Measurements from ENCODE around the gene TAS2R39. TPM values are rescaled to one million over a fixed set of nuclear protein-coding genes. Genes with fewer than 3 reads are reported as not detected.

Gene TAS2R39
- polyA plus RNA-seq, 1 of the 3 experiments (the other 2 are of a cell fraction), result not detected

DNA sequence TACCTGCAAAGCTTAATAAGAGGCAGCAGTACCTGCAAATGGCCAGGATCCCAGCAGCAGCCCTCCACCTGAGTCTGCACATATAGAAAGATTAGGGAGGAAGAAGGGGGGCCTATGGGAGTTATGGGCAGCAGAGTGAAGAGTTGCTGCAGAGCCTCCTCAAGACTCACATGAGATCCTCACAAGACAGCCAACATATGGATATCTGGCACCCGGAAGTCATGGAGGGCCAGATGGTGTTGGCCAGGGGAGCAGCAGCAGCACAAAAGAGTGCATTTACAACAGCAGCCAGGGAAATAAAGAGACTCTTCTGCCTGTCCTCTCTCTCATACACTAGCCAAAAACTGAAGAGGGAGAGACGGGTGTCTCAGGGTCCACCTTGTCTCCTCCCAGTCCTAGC is 34.6 kb downstream of the TAS2R39 start (continued):
- no peak for TF ChIP-seq EP300 (IDR thresholded peaks at IDR 0.05; ENCODE audit: borderline replicate concordance in 1 of 2, low read depth in 1 of 2, low read length in 1 of 2)

DNA sequence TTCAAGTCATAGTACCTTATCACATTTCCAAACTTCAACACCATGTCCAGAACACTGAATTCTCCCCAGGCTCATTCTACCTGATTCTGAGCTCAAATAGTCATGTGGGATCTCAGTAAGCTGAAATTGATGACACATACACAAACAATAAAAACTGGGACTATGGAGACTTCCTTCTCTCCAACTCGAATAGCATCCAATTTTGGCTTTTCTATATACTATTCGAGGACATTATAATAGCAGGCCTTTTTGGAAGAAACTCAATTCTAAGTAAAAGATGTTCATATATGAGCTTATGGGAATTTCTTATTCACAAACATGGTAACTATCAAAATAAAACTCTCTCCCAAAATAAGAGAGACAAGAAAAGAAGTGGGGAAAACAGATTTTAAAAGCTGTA is 38.1 kb downstream of the TAS2R39 start:
- no peaks in the 10 kb centered on the region for H3K4me1 ChIP-seq (ENCODE audit: control insufficient read depth in 1 of 2, insufficient read depth in 2 of 2, low read depth in 1 of 2, low read length in 1 of 2)
- CTCF ChIA-PET, result interaction anchor here (0.7 to 11.5 kb wide), 5 partner anchors 9 to 438 kb away, joined by 3 to 450 read pairs (median 3); no protein-coding TSS in a partner anchor
- no peak overlapping the region for H3K4me3 ChIP-seq (ENCODE audit: low read depth in 2 of 2, low read length in 1 of 2)
- no peak overlapping the region for H2AFZ ChIP-seq (ENCODE audit: low read depth)
- H3K9ac ChIP-seq, result no peak overlapping the region
- no peaks in the 10 kb centered on the region for H3F3A ChIP-seq (replicated peaks; ENCODE audit: insufficient read depth)
- peaks cover 40% of the 10 kb centered on the region; the same call in 1 of the 2 replicates for H3K27me3 ChIP-seq (ENCODE audit: insufficient read depth)
- no peaks in the 10 kb centered on the region for H3K36me3 ChIP-seq (replicated peaks in 1 of 2; ENCODE audit: control insufficient read depth in 1 of 2, insufficient read depth in 2 of 2, low read length in 1 of 2)
- WGBS (ENCODE audit: low lambda C conversion rate), result 1% methylated on average over 2 of the region's 2 CpGs
- POLR2A ChIA-PET, result no interaction called here
- DNase-seq, result no peak
- H3K79me2 ChIP-seq (ENCODE audit: insufficient read depth), result no peaks in the 10 kb centered on the region
- TF ChIP-seq, protein P1, sequence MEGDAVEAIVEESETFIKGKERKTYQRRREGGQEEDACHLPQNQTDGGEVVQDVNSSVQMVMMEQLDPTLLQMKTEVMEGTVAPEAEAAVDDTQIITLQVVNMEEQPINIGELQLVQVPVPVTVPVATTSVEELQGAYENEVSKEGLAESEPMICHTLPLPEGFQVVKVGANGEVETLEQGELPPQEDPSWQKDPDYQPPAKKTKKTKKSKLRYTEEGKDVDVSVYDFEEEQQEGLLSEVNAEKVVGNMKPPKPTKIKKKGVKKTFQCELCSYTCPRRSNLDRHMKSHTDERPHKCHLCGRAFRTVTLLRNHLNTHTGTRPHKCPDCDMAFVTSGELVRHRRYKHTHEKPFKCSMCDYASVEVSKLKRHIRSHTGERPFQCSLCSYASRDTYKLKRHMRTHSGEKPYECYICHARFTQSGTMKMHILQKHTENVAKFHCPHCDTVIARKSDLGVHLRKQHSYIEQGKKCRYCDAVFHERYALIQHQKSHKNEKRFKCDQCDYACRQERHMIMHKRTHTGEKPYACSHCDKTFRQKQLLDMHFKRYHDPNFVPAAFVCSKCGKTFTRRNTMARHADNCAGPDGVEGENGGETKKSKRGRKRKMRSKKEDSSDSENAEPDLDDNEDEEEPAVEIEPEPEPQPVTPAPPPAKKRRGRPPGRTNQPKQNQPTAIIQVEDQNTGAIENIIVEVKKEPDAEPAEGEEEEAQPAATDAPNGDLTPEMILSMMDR (IDR thresholded peaks at IDR 0.05), result no peak
- TF ChIP-seq YY1 (IDR thresholded peaks at IDR 0.05; ENCODE audit: low read depth) (no peak), FOXM1 (IDR thresholded peaks at IDR 0.05; ENCODE audit: low read depth) (no peak), ELF1 (IDR thresholded peaks at IDR 0.05) (no peak), RXRA (IDR thresholded peaks at IDR 0.05; ENCODE audit: borderline replicate concordance, low read depth) (no peak), EP300 (IDR thresholded peaks at IDR 0.05; ENCODE audit: borderline replicate concordance in 1 of 2, low read depth in 1 of 2, low read length in 1 of 2) (no peak), TAF1 (IDR thresholded peaks at IDR 0.05; ENCODE audit: borderline replicate concordance, low read depth, low read length) (no peak), RCOR1 (IDR thresholded peaks at IDR 0.05; ENCODE audit: low read length) (no peak), NRF1 (IDR thresholded peaks at IDR 0.05; ENCODE audit: low read depth, low read length) (no peak), GABPA (IDR thresholded peaks at IDR 0.05; ENCODE audit: low read depth) (no peak), NFIC (IDR thresholded peaks at IDR 0.05; ENCODE audit: borderline replicate concordance) (no peak), GATA2 (CRISPR knock-in tag; IDR thresholded peaks at IDR 0.05) (no peak)
- TF ChIP-seq, protein P2, sequence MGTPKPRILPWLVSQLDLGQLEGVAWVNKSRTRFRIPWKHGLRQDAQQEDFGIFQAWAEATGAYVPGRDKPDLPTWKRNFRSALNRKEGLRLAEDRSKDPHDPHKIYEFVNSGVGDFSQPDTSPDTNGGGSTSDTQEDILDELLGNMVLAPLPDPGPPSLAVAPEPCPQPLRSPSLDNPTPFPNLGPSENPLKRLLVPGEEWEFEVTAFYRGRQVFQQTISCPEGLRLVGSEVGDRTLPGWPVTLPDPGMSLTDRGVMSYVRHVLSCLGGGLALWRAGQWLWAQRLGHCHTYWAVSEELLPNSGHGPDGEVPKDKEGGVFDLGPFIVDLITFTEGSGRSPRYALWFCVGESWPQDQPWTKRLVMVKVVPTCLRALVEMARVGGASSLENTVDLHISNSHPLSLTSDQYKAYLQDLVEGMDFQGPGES (IDR thresholded peaks at IDR 0.05; ENCODE audit: low read depth, low read length), result no peak
- no peaks in the 10 kb centered on the region for H3K9me3 ChIP-seq
- no peak overlapping the region for H3K4me2 ChIP-seq
- no peak overlapping the region for H3K27ac ChIP-seq (ENCODE audit: low read depth in 2 of 2, low read length in 1 of 2)
- H3K9me2 ChIP-seq, result no peaks in the 10 kb centered on the region
- no peaks in the 10 kb centered on the region for H4K20me1 ChIP-seq (ENCODE audit: insufficient read depth)

DNA sequence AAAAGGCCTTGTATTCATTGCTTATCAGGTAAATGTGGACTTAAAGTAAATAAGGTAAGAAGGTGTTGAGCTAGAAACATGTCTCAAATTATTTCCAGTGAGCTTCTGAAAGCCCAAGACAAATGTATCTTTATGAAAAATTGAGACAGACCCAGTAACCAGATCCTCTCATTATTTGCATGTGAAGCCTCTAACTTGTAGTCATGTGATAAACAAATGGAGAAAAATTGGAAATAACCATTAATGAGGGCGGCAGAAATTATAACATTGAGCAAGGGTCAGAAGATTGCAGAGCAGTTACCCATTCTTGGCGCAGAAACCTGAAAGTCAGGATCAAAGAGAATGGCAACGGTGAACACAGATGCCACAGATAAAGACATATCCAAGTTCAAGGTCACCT is 38.5 kb downstream of the TAS2R39 start, which contains the start of gene TAS2R40:
TSS of gene TAS2R40 (plus strand) at position 301 of the 400 bp plus-strand sequence. CDS start at position 343, 42 bp downstream.
- Histone ChIP-seq H3K9ac (no peak within 1 kb of the TSS), H3K27me3 (ENCODE audit: insufficient read depth) (peaks cover 40% of the 10 kb centered on the region; the same call in 1 of the 2 replicates), H3K4me3 (ENCODE audit: low read depth in 2 of 2, low read length in 1 of 2) (no peak within 1 kb of the TSS), H3K9me3 (no peaks in the 10 kb centered on the region), H2AFZ (ENCODE audit: low read depth) (no peak within 1 kb of the TSS), H3K4me2 (no peak within 1 kb of the TSS), H3K27ac (ENCODE audit: low read depth in 2 of 2, low read length in 1 of 2) (no peak within 1 kb of the TSS), H3K4me1 (ENCODE audit: control insufficient read depth in 1 of 2, insufficient read depth in 2 of 2, low read depth in 1 of 2, low read length in 1 of 2) (no peaks in the 10 kb centered on the region), H4K20me1 (ENCODE audit: insufficient read depth) (no peaks in the 10 kb centered on the region), H3K36me3 (replicated peaks in 1 of 2; ENCODE audit: control insufficient read depth in 1 of 2, insufficient read depth in 2 of 2, low read length in 1 of 2) (no peaks in the 10 kb centered on the region), H3K79me2 (ENCODE audit: insufficient read depth) (no peaks in the 10 kb centered on the region), H3K9me2 (no peaks in the 10 kb centered on the region), H3F3A (replicated peaks; ENCODE audit: insufficient read depth) (no peaks in the 10 kb centered on the region)
- ChIA-PET POLR2A (no interaction called here), CTCF (interaction anchor here (0.7 to 11.5 kb wide), 5 partner anchors 9 to 439 kb away, joined by 3 to 450 read pairs (median 3); no protein-coding TSS in a partner anchor)
- WGBS (ENCODE audit: low lambda C conversion rate), result 32% methylated on average over 3 of the region's 3 CpGs
- no peak for DNase-seq
- TF ChIP-seq, protein P1 (IDR thresholded peaks at IDR 0.05), result no peak
- no peak for TF ChIP-seq MXI1 (IDR thresholded peaks at IDR 0.05; ENCODE audit: low read depth, low read length)
- TF ChIP-seq, protein P3, sequence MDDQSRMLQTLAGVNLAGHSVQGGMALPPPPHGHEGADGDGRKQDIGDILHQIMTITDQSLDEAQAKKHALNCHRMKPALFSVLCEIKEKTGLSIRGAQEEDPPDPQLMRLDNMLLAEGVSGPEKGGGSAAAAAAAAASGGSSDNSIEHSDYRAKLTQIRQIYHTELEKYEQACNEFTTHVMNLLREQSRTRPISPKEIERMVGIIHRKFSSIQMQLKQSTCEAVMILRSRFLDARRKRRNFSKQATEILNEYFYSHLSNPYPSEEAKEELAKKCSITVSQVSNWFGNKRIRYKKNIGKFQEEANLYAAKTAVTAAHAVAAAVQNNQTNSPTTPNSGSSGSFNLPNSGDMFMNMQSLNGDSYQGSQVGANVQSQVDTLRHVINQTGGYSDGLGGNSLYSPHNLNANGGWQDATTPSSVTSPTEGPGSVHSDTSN (IDR thresholded peaks at IDR 0.05), result no peak
- TF ChIP-seq SMC3 (IDR thresholded peaks at IDR 0.05; ENCODE audit: low read depth, low read length), result no peak
- TF ChIP-seq RFX5 (IDR thresholded peaks at IDR 0.05; ENCODE audit: low read length), result no peak
- TF ChIP-seq ELF1 (IDR thresholded peaks at IDR 0.05), result no peak
- TF ChIP-seq NFIC (IDR thresholded peaks at IDR 0.05; ENCODE audit: borderline replicate concordance), result no peak
- TF ChIP-seq TEAD4 (IDR thresholded peaks at IDR 0.05; ENCODE audit: borderline replicate concordance, insufficient read depth), result no peak
- TF ChIP-seq MEF2A (IDR thresholded peaks at IDR 0.05; ENCODE audit: borderline replicate concordance, low read depth), result no peak

Data from SK-N-SH (cell line).